ENCODE results near the gene SLAMF9.
A peak's percentile ranks its signal among the peaks of the same experiment; 100 is the strongest.

Gene SLAMF9

DNA sequence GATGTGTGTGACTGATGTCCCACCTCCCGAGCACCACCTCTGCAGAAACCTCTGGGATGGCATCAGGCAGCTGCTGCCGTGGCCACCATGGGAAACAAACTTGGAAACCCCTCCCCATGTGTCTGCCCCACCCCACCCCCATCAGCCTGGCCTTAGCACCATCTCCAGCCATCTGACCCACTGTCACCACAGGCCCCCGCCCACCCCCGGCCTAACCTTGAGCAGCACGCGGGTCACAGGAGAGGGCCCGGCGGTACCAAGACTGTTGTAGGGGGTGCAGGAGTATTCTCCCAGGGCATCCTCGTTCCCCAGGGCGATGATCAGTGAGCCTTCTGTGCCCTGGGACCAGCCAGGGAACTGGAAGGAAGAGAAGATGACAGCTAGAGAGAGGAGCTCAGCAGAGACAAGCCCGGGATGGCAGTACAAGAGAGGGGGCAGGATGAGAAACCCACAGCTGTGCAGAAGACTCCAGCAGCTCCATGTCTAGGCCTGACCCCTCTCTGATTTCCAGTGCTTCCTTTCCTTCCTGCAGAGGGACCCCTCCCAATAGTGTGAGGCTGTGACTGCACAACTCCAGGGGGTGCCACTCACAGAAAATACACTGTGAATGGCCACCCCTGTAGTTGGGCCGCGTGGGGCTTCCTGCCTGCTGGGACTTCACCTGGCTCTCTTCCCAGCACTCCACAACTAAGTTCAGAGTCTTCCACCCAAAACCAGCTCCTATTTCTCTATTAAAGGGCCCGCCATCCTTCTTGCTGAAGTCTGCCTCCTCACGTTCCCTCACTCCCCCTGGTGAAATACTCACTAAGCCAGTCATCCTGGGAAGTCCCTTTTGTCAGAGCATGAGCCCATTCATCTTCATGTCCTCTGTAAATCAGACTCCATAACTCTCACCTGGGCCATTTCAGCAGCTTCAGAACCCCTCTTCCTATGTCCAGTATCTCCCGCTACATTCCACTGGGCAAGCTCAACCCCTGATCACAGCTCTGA lies 21.4 kb downstream of the SLAMF9 start:
- no peak for DNase-seq

DNA sequence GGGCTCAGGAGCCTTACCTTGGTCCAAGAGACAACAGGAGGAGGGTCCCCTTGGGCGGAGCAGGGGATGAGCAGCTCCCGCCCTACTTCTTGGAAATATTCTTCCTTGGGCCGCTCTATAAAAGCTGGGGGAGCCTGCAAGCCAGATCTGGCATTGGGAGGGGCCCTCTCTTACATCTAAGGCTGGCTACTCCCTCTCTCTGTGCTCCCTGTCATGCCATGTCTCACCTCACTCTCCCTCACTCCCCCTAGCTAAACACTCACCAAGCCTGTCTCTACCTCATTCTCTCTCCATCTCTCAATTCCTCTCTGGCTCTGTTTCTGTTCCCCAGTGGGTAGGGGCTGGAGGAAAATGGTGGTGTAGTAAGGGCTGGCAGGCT lies 22.3 kb downstream of the SLAMF9 start:
- no peak for DNase-seq

DNA sequence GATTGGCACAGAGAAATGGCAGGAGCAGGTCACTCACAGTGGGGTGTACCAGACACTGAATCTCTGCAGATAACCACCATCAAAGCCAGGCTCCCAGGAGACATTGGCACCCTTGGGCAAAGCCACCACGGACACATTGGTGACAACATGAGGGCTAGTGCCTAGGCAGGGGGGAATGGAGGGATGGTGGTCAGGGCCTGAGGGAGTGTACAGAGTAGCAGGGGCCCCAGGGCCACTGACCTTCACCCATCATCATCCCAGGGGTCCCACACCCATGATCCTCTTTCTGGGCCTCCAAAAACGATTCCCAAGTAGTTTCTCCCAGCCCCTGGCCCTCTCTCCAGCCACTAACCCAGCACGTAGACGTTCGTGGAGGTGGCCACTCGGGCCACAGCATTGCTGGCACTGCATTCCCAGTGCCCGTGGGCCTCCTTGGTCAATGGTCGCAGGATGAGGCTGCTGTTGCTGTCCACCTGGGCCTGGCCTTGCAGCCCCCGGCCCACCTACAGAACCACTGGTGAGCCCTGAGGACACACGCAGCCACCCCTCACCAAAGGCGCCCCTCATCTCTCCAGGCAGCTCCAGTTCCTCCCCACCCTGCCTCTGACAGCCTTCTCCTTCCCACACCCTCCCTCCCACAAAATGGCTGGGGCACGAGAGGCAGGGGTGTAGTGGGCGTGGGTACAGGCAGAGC lies 22.8 kb downstream of the SLAMF9 start:
- no peak for DNase-seq

DNA sequence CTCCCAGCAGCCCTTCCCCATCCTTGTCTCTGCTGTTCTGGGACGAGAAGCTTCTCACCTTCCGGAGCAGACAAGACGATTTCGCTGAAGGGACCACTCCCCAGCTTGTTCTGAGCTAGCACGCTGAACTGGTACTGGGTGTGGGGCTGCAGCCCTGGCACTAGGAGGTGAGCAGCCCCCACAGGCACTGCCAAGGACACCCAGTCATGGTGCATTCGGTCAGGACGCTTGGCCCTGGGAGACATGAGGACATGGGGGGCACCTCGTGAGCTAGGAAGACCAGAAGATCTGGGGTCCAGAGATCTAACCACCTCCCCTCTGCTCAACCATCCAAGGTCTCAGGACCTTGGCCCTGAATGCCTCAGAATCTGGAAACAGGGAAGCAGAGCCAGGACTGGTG lies 23.4 kb downstream of the SLAMF9 start:
- DNase-seq: no peak

DNA sequence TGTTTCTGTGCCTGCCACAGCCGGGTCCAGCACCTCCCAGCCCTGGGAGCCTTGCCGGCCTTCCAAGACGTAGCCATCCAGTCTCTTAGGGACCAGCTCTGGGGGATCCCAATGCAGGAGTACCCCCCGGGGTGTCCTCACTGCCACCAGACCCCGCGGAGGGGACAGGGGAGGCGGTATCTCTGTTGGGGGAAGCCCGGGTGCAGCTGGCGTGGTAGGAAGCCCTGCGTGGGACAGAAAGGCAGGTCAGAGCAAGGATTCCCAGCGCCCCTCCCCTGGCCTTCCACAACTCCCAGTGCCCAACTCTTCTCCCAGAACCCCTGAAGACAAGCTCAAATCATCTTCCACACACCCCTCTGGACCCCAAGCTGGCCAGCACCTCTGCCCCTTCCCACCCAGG lies 23.8 kb downstream of the SLAMF9 start:
- DNase-seq: no peak

DNA sequence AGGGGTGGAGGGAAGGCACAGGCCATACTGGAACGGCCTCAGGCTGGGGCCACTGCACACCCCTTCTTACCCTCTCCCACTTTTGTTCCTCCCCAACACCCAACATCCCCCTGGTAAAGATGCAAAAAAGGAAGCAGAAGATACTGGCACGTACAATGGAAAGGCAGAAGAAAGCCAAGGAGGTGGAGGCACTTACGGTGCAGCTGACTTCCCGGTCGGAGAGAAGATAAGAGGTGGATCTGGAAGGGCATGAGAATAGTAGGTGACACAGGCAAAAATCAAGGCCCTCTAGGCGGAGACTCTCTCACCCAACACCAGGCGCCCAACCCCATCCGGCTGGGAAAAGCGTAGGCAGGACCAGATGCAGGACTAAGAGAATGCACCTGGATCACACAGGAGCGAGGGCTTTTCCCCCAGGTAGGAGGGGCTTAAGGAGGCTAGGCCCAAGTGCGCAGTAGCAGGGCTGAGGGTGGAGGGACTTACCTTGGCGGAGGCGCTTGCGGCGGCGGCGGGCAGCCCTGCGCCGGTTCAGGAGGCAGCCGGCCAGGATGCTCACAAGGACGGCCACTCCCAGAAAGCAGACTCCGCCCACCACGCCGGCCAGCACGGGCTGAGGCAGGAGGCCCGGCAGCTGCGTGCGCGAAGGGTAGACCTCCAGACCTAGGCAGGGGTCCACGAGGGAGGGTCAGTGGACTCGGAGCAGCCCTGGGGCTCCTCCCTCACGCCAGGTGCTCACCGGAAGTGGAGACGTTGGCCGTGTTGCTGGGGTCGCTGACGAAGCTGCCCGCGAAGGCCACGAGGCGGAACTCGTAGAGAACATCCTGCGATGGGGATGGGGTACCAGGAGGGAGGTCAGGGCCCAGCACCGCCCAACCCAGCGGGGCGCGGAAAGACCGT lies 24.6 kb downstream of the SLAMF9 start:
- DNase-seq: no peak

DNA sequence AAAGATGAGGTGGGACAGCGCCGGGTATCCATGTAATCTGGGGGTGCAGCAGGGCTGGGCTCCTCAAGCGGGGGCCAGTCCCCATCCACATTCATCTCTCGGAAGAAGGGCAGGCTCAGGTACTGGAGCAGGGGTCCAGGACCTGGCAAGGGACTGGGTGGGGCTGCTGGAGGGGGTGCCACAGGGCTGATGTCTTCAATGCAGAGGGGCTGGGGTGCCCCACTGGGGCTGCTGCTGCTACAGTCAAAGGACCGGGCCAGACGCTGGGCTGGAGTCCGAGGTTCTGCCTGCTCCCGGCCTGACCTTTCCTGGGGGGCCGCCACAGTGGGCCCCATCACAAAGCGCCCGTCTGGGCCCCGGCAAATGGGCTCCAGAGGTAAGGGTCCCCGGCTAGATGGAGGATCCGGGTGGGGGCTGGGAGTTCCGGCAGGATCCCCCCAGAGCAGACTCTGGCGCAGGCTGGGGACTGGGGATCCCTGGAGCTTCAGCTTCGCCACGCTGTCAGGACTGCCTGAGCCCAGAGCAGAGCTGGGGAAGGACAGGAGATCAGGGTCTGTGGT lies 25.5 kb downstream of the SLAMF9 start:
- no peak for DNase-seq

DNA sequence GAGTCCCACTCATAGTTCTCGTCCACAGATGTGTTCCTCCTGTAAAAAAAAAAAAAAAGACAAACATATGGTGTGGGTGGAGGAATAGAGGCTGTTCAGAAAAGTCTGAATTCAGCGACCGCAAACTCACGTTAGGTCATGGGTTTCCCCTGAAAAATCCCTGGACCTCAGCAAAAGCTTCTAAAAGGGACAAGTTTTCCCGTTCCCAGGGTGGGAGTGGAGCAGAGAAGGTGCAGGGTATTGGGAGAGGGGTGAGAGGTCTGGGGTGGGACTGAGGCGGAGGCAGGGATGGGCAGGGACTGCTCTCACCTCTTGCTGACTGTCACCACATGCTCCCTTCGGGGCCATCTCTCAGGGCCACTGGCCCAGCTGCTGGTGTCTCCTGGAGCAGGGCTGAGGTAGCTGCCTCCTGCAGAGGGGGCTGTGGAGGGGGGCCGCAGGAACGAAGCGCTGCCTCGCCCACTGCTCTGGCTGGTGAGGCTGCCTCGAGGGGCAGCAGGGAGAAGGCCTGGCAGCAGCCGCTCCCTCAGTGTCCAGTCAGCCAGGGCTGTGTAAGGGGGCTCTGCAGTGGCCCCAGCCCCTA lies 26.1 kb downstream of the SLAMF9 start:
- peak; percentile 63 for DNase-seq

DNA sequence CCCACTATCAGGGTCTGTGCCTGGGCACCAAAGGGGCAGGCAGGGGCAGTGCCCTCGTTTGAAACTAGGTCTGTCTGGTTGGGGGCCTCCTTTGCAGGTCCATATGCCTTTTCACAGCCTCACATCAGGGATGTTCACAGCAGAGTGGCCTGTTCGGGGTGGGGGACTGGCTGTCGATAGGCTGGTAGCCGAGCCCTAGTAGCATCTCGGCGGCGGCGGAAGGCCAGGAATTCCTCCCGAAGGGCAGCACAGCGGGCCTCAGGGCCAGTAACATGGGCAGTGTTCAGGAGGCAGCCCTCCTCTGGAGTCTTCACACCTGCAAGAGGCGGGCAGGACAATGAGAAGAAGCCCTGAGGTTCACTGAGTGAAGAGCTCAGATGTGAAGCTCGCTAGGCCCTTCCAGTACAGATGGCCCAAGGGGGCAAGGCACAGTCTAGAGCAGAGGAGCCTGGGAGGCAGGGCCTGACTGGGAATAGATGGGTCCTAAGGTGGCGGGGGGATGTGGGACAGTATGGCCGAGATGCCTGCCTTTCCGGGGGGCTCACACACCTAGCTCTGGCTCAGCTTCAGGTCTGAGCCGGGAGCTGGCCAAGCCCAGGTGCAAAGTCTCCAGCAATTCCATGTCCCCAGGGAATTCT lies 26.7 kb downstream of the SLAMF9 start:
- DNase-seq: no peak

DNA sequence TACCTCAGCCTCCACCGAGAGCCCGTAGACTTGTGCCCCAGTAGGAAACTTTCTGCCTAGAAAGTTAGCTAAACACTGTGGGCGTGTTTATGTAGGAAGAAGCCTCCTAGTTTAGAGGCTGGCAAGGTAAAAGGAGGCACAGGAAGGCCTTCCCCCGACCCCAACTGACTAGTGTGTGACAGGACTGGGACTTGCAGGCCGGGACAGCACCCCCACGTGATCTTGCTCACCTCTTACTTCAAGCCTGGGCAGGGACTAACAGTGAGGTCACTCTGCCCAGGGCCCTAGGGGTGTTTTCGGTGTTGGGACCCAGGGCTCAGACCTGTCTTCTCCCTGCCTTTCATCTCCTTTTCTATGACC lies 28.3 kb downstream of the SLAMF9 start:
- DNase-seq: no peak

DNA sequence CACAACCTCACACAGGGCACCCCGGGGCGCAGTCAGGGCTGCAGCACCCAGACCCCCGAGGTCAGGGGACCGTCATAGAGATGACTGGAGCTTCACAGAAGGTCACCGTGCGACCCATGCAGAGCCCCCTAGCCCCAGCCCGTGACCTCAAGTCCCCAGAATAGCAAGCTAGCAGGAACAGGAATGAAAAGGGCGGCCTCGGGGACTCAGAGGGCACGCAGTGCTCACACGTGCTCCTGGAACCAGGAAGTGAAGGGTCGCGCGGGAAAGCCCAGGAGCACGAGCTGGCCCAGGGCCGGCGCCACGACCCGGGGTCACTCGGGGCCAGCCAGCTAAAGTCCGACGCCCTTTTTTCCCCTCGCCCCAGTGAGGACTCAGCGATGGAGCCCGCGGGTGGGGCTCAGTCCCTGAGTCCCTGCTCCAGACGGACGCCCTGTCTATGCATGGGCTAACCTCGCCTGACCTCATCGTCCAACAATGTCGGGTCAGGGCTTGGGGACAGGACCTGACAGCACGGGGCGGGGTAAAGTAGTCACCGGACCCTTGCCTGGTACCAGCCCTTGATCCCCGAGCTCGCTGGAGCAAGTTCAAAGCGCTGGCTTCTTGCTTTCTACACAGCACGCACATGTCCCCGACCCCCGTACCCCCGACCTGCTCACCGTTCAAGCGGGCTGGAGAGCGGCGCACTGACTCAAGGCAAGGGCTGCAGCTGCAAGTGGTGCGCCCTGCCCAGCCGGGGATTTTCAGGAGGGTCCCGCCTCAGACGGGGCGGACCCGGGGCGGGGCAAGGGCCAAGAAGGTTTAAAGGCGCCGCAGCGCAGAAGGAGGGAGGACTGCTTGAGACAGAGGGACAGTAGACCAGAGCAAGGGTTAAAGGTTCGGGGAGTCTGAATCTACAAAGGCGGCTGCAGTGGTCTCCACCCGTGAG lies 29.0 kb downstream of the SLAMF9 start, which contains the start of gene TAGLN2:
Gene TAGLN2 (minus strand): TSS at position 717 of the 928 bp plus-strand sequence. CDS start 4,998 bp downstream, outside the sequence.
- DNase-seq: no peak

DNA sequence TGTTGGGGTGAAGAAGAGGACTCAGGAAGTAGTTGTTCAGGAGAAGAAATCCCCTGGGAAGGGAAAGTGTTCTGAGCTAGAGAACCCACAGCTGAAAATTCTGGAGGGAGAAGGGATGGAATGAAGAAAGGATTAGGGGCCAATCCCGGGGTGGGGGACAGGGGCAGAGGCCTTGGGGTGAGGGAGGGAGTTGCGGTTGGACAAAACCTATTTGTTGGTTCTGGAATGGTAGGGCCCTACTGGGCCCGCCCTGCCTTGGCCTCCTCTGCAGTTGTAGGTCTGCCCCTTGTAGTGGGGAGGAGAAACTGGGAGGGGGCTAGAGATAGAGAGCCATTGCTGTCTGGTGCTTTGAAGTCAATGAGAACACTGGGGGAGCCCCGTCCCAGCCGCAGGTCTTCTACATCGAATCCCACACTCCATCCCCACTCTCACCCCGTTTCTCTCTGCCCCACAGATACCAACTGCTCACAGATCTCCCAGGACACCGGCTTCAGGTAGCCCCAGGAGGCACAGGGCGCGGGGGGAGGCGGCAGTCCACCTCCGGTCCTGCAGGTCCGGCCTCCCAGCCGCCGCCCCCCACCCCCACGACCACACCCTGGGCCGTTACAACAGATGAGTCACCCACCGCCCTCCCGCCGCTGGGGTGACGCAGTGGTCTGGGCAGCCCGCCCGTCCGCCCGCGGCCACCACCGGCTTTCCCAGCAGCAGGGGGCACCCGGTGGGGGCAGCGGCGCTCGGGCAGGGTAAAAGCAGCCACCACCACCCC lies 29.8 kb downstream of the SLAMF9 start:
- DNase-seq: no peak

DNA sequence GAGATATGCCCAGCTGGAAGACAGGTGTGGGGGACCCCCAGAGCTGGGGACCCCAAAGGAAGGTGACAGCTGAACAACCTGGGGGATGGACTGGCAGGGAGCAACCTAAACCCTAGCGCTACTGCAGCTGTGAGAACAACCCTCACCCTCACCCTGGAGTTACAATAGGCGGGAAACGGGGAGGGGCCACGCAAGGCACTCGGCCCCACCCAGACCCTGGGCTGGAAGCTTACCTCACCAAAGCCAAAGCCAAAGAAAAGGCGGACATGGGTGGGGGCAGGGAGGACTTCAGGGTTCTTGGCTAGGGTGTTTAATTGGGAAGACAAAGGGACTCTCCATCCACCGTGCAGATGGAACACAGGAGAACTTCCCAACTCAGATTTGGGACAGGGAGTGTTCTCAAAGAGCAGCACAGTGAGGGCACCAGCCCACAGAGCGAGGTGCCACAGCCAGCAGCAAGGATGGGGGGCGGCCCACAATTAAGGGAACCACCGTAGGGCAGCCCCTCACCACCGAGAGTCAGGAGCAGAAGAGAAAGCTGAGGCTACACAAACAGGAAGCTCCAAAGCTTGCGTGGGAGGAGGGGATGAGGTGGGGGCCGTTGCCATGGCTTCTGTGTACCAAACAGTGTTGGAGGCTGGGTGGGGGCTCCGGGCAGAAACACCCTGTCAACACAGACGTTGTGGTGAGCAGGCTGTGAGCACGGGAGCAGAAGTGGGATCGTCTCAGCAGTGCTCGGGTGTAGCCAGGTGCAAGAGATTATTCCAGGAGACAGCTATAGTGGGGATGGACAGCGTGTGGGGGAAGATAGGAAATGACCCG lies 30.6 kb downstream of the SLAMF9 start:
- no peak for DNase-seq

DNA sequence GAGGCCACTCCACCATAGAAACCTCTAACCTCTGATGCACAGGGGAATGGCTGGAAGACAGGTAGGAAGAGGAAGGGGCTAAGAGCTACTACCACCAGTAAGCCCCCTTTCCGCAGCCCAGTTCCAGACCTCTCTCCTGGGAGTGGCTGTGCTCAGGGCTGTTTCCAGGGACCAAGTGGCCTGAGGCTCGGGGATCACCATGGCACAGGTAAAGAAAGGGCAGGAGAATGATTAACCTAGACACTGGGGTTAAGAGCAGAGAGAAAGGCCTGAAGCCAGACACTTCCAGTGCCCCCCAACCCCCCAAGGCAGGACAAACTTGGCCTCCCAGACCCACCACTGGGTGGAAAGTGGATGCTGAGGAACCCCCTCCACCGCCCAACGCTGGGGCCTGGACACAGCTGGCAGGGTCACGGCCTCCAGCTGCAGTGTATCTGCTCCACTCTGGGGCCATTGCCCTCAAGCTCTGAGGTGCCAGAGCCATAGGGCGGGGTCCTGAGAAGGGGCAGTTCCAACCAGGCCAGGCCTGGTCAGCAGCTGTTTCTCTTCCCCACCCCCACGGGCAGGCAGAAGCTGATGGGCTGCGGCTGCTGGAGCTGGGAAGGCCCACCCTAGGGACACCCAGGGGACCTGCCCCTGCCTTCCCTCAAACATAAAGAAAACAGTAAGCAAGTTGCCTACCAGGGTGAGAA lies 31.4 kb downstream of the SLAMF9 start:
- DNase-seq: no peak

DNA sequence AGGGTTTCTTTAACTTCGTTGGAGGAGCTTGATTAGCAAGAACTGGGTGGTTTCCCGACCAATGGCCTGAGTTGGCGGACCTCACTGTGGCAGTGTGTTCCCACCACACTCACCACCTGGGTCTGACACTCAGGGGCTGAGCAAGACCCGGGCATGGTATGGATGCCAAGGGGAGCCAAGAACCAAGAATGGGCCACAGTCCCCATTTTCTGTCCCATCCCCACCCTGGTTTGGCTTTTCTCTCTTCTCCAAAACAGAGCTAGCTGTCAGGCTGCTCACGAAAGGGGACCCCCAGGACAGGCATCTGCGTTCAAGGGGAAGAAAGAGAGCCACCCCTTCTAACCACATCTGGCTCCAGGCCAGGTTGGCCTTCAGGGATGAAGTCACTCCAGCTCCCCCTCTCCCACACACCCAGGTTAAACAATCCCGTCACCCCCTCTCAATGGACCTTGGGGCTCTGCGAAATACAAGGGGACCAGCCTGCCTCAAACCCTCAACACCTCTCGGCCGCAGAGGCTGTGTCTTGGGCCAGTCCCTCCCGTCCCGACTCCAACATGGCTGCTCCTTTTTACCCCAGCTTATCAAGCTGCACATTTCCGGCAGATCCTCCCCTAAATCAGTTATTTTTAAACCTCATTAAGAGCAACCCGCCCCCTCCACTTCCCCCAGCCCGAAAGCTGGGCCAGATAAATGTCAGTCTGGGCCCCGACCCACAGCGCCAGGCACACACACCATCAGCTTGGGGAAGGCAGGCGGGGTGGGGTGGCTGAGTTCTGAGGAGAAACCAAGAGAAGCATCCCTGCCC lies 32.1 kb downstream of the SLAMF9 start:
- no peak for DNase-seq

DNA sequence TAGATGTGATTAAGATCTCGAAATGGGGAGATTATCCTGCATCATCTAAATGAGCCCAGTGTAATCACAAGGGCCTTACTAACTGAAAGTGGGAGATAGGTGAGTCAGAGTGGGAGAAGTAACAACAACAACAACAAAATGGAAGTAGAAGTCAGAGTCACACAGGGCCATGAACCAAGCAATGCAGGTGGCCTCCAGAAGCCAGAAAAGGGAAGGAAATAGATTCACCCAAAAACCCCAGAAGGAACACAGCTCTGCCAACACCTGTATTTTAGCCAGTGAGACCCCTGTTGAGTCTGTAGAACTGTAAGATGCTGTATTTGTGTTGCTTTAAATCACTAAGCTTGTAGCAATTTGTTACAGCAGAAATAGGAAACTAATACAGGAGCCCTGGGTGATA lies 32.8 kb downstream of the SLAMF9 start:
- no peak for DNase-seq

DNA sequence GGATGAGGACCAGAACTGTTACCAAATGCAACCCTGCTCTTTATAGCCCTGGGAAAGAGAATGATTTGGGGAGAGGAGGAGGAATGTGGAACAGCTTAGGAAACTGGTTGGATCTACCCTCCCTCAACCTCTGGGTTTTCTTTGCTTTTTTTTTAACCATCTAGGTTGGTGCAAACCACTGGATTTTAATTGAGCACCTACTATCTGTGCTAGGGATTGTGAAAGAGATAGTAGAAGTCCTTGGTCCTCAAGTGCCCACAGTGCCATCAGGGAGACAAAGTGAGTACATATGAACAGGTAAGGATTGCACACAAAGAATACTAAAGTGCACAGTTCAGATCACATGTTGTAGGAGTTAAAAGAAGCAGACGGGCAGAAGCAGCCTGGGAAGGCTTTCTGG lies 33.4 kb downstream of the SLAMF9 start:
- no peak for DNase-seq

Measured in NCI-H1694 treated with DMSO at 0.1 percent for 48 hours (cell line).